Transverse colon (tissue), 4 donors: Measurements from ENCODE around the gene ZIC4. TPM values are rescaled to one million over a fixed set of nuclear protein-coding genes. Genes with fewer than 3 reads are reported as not detected.

ENCODE experiments used
- DNase-seq: peaks from one replicate; pipeline ENCODE4 v3.0.0-alpha.2; 2019
- H3K27ac ChIP-seq, 4 donors: fragments of 200-600 bp; sonication (generic); 2 replicates each; pipeline ENCODE4 v1.5.1; 2016 to 2018; ENCODE audit warnings: inconsistent platforms in 4 of 4
- H3K27me3 ChIP-seq: fragments of 200-600 bp; sonication (generic); 2 replicates; pipeline ENCODE4 v1.5.1; 2017; ENCODE audit warnings: inconsistent platforms
- H3K36me3 ChIP-seq, 4 donors: fragments of 200-600 bp; sonication (generic); 2 replicates each; pipeline ENCODE4 v1.5.1; 2017 to 2019; ENCODE audit warnings: inconsistent platforms in 4 of 4
- H3K4me1 ChIP-seq, 4 donors: fragments of 200-600 bp; sonication (generic); 2 replicates each; pipeline ENCODE4 v1.5.1; 2017 to 2020; ENCODE audit warnings: inconsistent platforms in 4 of 4
- H3K4me3 ChIP-seq, 4 donors: fragments of 200-600 bp; sonication (generic); 1 replicate in 1 of 4; 2 replicates in 3 of 4; pipeline versions ENCODE4 v1.5.1 to v1.6.1; 2017 to 2019; ENCODE audit warnings: inconsistent platforms in 4 of 4
- H3K9me3 ChIP-seq, 2 donors: fragments of 200-600 bp; sonication (generic); 2 replicates each; pipeline ENCODE4 v1.5.1; 2017 to 2019; ENCODE audit warnings: inconsistent platforms in 2 of 2
- EP300 ChIP-seq: sonication (generic); formaldehyde crosslinking; IDR thresholded peaks from one replicate; pipeline ENCODE4 v1.6.1; 2017; ENCODE audit warnings: antibody characterized with exemption, low read depth
- POLR2A ChIP-seq: fragments of 450-650 bp; IDR thresholded peaks from one replicate; pipeline ENCODE4 v1.6.1; 2016; ENCODE audit warnings: antibody characterized with exemption, mild to moderate bottlenecking, moderate library complexity
- POLR2AphosphoS5 ChIP-seq, 3 donors: sonication (generic); formaldehyde crosslinking; IDR thresholded peaks; one replicate each; pipeline ENCODE4 v1.6.1; 2016; ENCODE audit warnings: antibody characterized with exemption in 3 of 3
- WGBS, 2 donors: methylation state at CpG; one replicate each; pipeline ENCODE4 v1.1.5; 2018; ENCODE audit warnings: low coverage in 1 of 2; 5-methylcytosine and 5-hydroxymethylcytosine counted together
- in situ Hi-C, 4 donors: fragments of 200-750 bp; cut with MboI; loops; one replicate each; pipeline versions ENCODE4 v1.15.0 to v1.15.1; 2017; ENCODE audit warnings: low sequenced_read_pairs in 3 of 4, low pct_ligation_motif_present in 1 of 4, low pct_unique_long_range_greater_than_20kb in 1 of 4
- intact Hi-C: fragments of 100-400 bp; cut with DNase I; formaldehyde crosslinking; loops from one replicate; pipeline ENCODE4 v1.15.1; 2023; ENCODE audit warnings: low total_unique reads
- total RNA-seq, 4 donors: library from RNA; depleted of rRNA; stranded (reverse); fragments of >200 nt; gene quantifications; one replicate each; pipeline ENCODE4 v1.1.0, GENCODE V29; 2016
- TF ChIP-seq, protein P1 (sequence below), 5 experiments: fragments of 200-600 bp in 3 of 5; fragments of 450-650 bp in 2 of 5; sonication (generic) in 3 of 5; IDR thresholded peaks; 1 replicate in 2 of 5; 2 replicates in 3 of 5; pipeline ENCODE4 v1.5.1; 2016 to 2017; ENCODE audit warnings: antibody characterized with exemption in 5 of 5, inconsistent platforms in 3 of 5, mild to moderate bottlenecking in 2 of 5, moderate library complexity in 1 of 5

Gene ZIC4
- total RNA-seq, 4 donors from 2014 or later: not detected

DNA sequence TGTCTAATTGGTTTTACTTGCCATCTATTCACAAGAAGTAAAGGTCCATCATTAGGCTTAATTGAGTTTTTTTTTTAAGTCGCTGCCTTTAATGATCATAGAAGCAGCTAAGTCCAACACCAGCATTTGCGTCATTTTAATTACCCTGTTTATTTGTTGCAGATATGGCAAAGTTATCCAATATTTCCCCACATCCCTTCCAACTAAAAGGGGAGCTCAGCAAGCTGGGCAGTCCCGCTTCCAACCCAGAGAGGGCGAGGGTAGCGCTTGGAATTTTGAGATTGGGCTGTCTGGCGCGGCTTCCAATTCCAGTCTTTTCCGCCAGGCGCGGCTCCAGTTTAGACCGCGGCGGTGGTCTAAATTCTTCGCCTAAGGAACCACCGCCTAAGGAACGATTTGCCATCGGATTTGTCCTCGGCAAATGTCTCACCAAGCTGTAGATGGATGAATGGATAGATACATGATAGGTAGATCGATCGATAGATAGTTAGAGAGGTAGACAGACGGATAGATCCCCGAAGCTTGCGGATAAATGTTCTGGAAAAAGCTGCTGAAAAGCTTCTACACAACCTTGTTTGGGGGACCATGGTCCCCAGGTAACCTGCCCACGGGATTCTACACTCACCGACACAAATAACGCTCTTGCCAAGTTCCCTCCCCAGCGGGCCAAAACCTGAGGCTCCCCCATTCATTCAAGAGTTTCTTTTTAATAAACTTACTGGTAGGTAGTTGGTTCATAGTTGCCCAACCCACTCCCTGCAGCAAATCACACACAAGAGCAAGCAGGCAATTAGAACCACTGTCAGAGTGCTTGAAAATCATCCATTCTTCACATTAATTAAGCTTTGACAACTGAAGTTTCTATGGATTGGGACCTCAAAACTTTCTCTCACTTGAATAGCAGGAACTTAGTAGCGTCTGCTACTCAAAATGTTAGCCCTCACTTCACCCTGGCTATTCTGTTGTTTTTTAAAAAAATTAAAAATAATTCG, 49.1 kb downstream of the ZIC4 start:
- no peaks in the 10 kb centered on the region for H3K4me1 ChIP-seq
- 23 to 26% methylated on average over 13 to 29 of the region's 29 CpGs for WGBS, 2 donors
- H3K36me3 ChIP-seq: no peaks in the 10 kb centered on the region
- TF ChIP-seq, protein P1, sequence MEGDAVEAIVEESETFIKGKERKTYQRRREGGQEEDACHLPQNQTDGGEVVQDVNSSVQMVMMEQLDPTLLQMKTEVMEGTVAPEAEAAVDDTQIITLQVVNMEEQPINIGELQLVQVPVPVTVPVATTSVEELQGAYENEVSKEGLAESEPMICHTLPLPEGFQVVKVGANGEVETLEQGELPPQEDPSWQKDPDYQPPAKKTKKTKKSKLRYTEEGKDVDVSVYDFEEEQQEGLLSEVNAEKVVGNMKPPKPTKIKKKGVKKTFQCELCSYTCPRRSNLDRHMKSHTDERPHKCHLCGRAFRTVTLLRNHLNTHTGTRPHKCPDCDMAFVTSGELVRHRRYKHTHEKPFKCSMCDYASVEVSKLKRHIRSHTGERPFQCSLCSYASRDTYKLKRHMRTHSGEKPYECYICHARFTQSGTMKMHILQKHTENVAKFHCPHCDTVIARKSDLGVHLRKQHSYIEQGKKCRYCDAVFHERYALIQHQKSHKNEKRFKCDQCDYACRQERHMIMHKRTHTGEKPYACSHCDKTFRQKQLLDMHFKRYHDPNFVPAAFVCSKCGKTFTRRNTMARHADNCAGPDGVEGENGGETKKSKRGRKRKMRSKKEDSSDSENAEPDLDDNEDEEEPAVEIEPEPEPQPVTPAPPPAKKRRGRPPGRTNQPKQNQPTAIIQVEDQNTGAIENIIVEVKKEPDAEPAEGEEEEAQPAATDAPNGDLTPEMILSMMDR (IDR thresholded peaks at IDR 0.05): no peak
- TF ChIP-seq POLR2AphosphoS5 (IDR thresholded peaks at IDR 0.05): no peak
- TF ChIP-seq EP300: no peak
- TF ChIP-seq POLR2A: no peak
- no peak overlapping the region for H3K27ac ChIP-seq
- H3K4me3 ChIP-seq: no peak overlapping the region
- intact Hi-C loops: no loop called here
- no peaks in the 10 kb centered on the region for H3K9me3 ChIP-seq
- DNase-seq: no peak
- H3K27me3 ChIP-seq: peaks cover 100% of the 10 kb centered on the region
- in situ Hi-C loops: no loop called here

DNA sequence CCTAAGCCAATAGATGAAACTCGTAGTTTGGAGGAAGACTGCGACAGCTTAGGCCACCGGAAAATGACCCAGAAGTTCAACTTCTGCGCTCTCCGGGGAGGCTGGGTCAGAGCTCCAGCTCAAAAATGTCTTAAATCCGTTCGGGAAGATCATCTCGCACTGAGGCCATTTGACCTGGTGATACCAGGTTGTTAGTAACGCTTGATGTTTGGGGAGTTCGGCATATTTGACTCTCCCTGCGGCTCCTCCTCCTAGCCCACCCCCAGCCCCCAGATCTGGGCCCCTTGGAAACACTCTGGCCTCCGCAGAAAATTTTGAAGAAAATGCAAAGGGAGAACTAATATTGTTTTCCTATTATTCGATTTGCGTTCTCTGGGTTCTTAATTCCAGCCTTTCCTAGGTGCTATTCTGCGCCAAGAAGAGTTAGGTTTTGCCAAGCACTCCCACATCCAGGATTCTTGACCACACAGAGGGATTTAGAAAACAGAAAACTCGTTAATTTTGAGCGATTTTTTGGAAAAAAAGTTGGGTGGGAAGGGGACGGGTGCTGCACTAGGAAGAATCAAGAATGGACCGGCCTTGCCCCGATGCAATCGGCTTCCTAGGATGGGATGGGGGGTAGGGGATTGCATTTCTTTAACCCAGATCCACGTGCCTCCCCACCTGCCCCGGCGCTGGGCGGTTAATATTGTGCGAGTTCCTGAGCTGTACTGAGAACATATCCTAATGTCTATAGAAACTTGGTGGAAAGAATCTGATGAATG, 50.0 kb downstream of the ZIC4 start:
- peaks cover 96% of the 10 kb centered on the region for H3K27me3 ChIP-seq
- DNase-seq: no peak
- intact Hi-C loops: no loop called here
- no peak overlapping the region for H3K4me3 ChIP-seq
- no peaks in the 10 kb centered on the region for H3K9me3 ChIP-seq
- in situ Hi-C loops: no loop called here
- TF ChIP-seq POLR2AphosphoS5 (IDR thresholded peaks at IDR 0.05) (no peak), EP300 (no peak), POLR2A (no peak)
- TF ChIP-seq, protein P1 (IDR thresholded peaks at IDR 0.05): no peak
- H3K36me3 ChIP-seq: no peaks in the 10 kb centered on the region
- no peaks in the 10 kb centered on the region for H3K4me1 ChIP-seq
- no peak overlapping the region for H3K27ac ChIP-seq
- WGBS, 2 donors: 8 to 9% methylated on average over 7 to 26 of the region's 26 CpGs

DNA sequence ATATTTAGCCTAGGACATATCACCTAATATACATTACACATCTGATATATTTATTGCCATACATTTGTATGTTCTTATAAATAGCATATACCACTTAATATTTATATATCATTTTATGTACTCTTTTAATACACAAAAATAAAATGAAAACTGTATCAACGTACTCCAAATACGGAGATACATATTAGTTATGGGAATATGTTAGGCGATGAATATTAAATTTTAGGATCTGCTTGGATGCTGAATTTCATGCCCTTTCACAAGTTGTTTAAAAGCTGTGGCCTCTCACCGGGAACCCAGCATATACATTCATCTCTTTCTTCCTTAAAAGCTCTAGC, 50.6 kb downstream of the ZIC4 start:
- peaks cover 89% of the 10 kb centered on the region for H3K27me3 ChIP-seq
- in situ Hi-C loops: no loop called here
- intact Hi-C loops: no loop called here

DNA sequence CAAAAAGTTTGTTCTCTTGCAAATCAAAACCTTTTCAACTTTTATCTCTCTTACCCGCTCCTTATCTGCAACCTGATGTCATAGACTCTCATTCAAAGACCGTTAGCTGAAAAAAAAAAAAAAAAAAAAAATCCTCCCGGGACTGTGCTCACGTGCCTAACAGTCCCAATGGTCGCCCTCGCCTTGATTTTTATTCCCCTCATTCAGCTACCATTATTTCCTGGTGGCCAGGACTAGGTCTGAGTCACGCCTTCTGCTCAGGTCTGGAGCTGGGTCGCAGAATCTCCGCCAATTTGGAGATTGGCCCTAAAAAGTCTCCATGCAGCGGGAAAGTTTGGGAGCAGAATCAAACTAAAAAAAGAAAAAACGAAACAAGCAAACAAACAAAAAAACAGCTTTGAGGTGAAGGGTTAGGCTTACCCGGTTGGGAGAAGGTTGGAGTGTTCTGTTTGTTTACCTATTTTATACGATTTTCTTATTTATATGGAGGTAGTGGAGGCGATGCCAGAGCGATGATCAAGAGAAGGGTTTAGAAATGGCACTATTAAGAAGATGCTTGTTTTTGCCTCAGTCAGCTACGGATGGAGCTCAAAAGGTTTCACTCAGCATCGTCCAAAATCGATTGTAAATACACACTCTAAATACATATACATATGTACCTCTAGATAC, 51.1 kb downstream of the ZIC4 start:
- Histone ChIP-seq H3K4me1 (no peaks in the 10 kb centered on the region), H3K27ac (no peak overlapping the region), H3K36me3 (no peaks in the 10 kb centered on the region), H3K4me3 (no peak overlapping the region), H3K9me3 (no peaks in the 10 kb centered on the region), H3K27me3 (peaks cover 84% of the 10 kb centered on the region)
- in situ Hi-C loops: no loop called here
- TF ChIP-seq EP300: no peak
- TF ChIP-seq POLR2AphosphoS5 (IDR thresholded peaks at IDR 0.05): no peak
- no peak for TF ChIP-seq POLR2A
- TF ChIP-seq, protein P1 (IDR thresholded peaks at IDR 0.05): no peak
- no peak for DNase-seq
- intact Hi-C loops: no loop called here
- 9 to 14% methylated on average over 18 of the region's 18 CpGs for WGBS, 2 donors

More for the DNA sequence above, 50.6 kb downstream of the ZIC4 start:
- no peak for DNase-seq
- Histone ChIP-seq H3K36me3 (no peaks in the 10 kb centered on the region), H3K4me3 (no peak overlapping the region), H3K27ac (no peak overlapping the region), H3K9me3 (no peaks in the 10 kb centered on the region), H3K4me1 (no peaks in the 10 kb centered on the region)
- no peak for TF ChIP-seq POLR2AphosphoS5 (IDR thresholded peaks at IDR 0.05)
- no peak for TF ChIP-seq EP300
- no peak for TF ChIP-seq POLR2A
- WGBS, 2 donors: 14 to 22% methylated on average over 4 of the region's 4 CpGs
